Activated CD4-positive, alpha-beta T cell treated with anti-CD3 and anti-CD28 coated beads, Interleukin-2, amount 50 U/mL, for 24 hours (primary cell): ENCODE results near the gene CTNND2.
"Not testable (repeated sequence)": the region's sequence is repeated elsewhere in the genome, so short reads cannot be mapped to it uniquely, and the experiment has no call there.

ENCODE experiments used
- DNase-seq, 2 donors: peaks; one replicate each; pipeline ENCODE4 v3.0.0-alpha.2; 2020; ENCODE audit warnings: low read depth in 1 of 2, low spot score in 1 of 2

Gene CTNND2

GRCh38 chr5:11482011-11482410 lies 422.2 kb downstream of the CTNND2 start:
- DNase-seq, result no peak

GRCh38 chr5:11477786-11478185 lies 426.5 kb downstream of the CTNND2 start:
- DNase-seq, result no peak

GRCh38 chr5:11476866-11477265 lies 427.4 kb downstream of the CTNND2 start:
- DNase-seq, result no peak

- DNase-seq, result no peak
Observed at GRCh38 chr5:11468334-11469039, 435.8 kb downstream of the CTNND2 start.

GRCh38 chr5:11467588-11467987 lies 436.7 kb downstream of the CTNND2 start:
- no peak for DNase-seq

GRCh38 chr5:11459716-11460115 lies 444.5 kb downstream of the CTNND2 start:
- no peak for DNase-seq

- no peak for DNase-seq
Observed at GRCh38 chr5:11455505-11455904, 448.7 kb downstream of the CTNND2 start.

- no peak for DNase-seq
Observed at GRCh38 chr5:11452852-11453251, 451.4 kb downstream of the CTNND2 start.

GRCh38 chr5:11449966-11450365 lies 454.3 kb downstream of the CTNND2 start:
- no peak for DNase-seq

GRCh38 chr5:11449217-11449616 lies 455.0 kb downstream of the CTNND2 start:
- no peak for DNase-seq

GRCh38 chr5:11443831-11444230 lies 460.4 kb downstream of the CTNND2 start:
- DNase-seq, result no peak

- DNase-seq, result no peak
Observed at GRCh38 chr5:11432116-11432515, 472.1 kb downstream of the CTNND2 start.

GRCh38 chr5:11429254-11429653 lies 475.0 kb downstream of the CTNND2 start:
- no peak for DNase-seq

- DNase-seq, result no peak
Observed at GRCh38 chr5:11427569-11427968, 476.7 kb downstream of the CTNND2 start.

- no peak for DNase-seq
Observed at GRCh38 chr5:11426442-11426841, 477.8 kb downstream of the CTNND2 start.

GRCh38 chr5:11422342-11422741 lies 481.9 kb downstream of the CTNND2 start:
- no peak for DNase-seq

GRCh38 chr5:11420969-11421368 lies 483.3 kb downstream of the CTNND2 start:
- DNase-seq, result no peak

- DNase-seq, result no peak
Observed at GRCh38 chr5:11415751-11416150, 488.5 kb downstream of the CTNND2 start.

GRCh38 chr5:11414732-11415131 lies 489.5 kb downstream of the CTNND2 start:
- DNase-seq, result not testable (repeated sequence)

- no peak for DNase-seq
Observed at GRCh38 chr5:11411621-11412020, 492.6 kb downstream of the CTNND2 start.

- no peak for DNase-seq
Observed at GRCh38 chr5:11407556-11408145, 496.6 kb downstream of the CTNND2 start.

GRCh38 chr5:11400316-11400715 lies 503.9 kb downstream of the CTNND2 start:
- DNase-seq, result no peak

- no peak for DNase-seq
Observed at GRCh38 chr5:11398728-11399127, 505.5 kb downstream of the CTNND2 start.
